IMR-90 (cell line): Measurements from ENCODE around the gene SIX5. TPM values are rescaled to one million over a fixed set of nuclear protein-coding genes. Genes with fewer than 3 reads are reported as not detected.

Source experiments
- ATAC-seq: fragments of 200-7000 bp; cut with Tn5 transposase; 2 replicates; pipeline ENCODE4 v1.9.1; 2020; ENCODE audit warnings: low read depth, mild to moderate bottlenecking, moderate library complexity
- BruUV-seq: library from RNA; stranded (reverse); fragments of 400-500 nt; replicated peaks from 2 replicates; lab custom pipeline; 2021; lab: Mats Ljungman, UMichigan
- CTCF ChIA-PET: fragments of 300-600 bp; formaldehyde crosslinking; extraction: SDS; loops from one replicate; lab custom pipeline; 2021; ENCODE audit warnings: antibody characterized with exemption; lab: Yijun Ruan, JAX
- POLR2A ChIA-PET: fragments of 300-600 bp; sonication (Branson Sonifier 250); formaldehyde crosslinking; loops from one replicate; lab custom pipeline; 2022; ENCODE audit warnings: antibody characterized with exemption; ENCODE audit not compliant: unreplicated experiment; lab: Charles Lee
- DNase-seq: peaks from one replicate; pipeline ENCODE4 v3.0.0; 2013
- H2AFZ ChIP-seq: replicated peaks from 2 replicates; pipeline ENCODE3; 2013; ENCODE audit warnings: low read length, mild to moderate bottlenecking; ENCODE audit not compliant: poor library complexity
- H2AK5ac ChIP-seq: 2 replicates; pipeline ENCODE4 v1.6.1; 2013; ENCODE audit warnings: low read depth, low read length, inconsistent platforms
- H2AK9ac ChIP-seq: replicated peaks from 2 replicates; pipeline ENCODE3; 2013; ENCODE audit warnings: mild to moderate bottlenecking, low read depth, low read length, moderate library complexity; ENCODE audit not compliant: poor library complexity
- H2BK120ac ChIP-seq: 2 replicates; pipeline ENCODE4 v1.6.1; 2013; ENCODE audit warnings: low read depth, low read length, inconsistent platforms
- H2BK15ac ChIP-seq: 3 replicates; pipeline ENCODE4 v1.6.1; 2013; ENCODE audit warnings: low read depth, low read length, inconsistent platforms
- H2BK20ac ChIP-seq: 2 replicates; pipeline ENCODE4 v1.6.1; 2013; ENCODE audit warnings: low read depth, mild to moderate bottlenecking, inconsistent platforms, low read length, moderate library complexity
- H2BK5ac ChIP-seq: 2 replicates; pipeline ENCODE4 v1.6.1; 2013; ENCODE audit warnings: mild to moderate bottlenecking, low read depth, low read length, inconsistent platforms; ENCODE audit not compliant: poor library complexity, severe bottlenecking
- H3K14ac ChIP-seq: replicated peaks from 2 replicates; pipeline ENCODE4 v1.6.1; 2013; ENCODE audit warnings: low read depth, low read length, inconsistent platforms
- H3K18ac ChIP-seq: 2 replicates; pipeline ENCODE4 v1.6.1; 2013; ENCODE audit warnings: low read depth, low read length, control low read depth
- H3K23ac ChIP-seq: 2 replicates; pipeline ENCODE4 v1.6.1; 2013; ENCODE audit warnings: low read depth, low read length, inconsistent platforms
- H3K27ac ChIP-seq: 2 replicates; pipeline ENCODE4 v1.5.1; 2013; ENCODE audit warnings: mild to moderate bottlenecking, control low read depth, low read length; ENCODE audit not compliant: insufficient read depth
- H3K27me3 ChIP-seq: 2 replicates; pipeline ENCODE4 v1.6.1; 2013; ENCODE audit warnings: low read length; ENCODE audit not compliant: control insufficient read depth, insufficient read depth
- H3K36me3 ChIP-seq: 2 replicates; pipeline ENCODE4 v1.6.1; 2013; ENCODE audit warnings: low read length, mixed read lengths; ENCODE audit not compliant: control insufficient read depth, insufficient read depth
- H3K4ac ChIP-seq: 2 replicates; pipeline ENCODE4 v1.6.1; 2013; ENCODE audit warnings: low read depth, low read length, inconsistent platforms
- H3K4me1 ChIP-seq: 2 replicates; pipeline ENCODE4 v1.6.1; 2013; ENCODE audit warnings: low read length, mixed read lengths; ENCODE audit not compliant: control insufficient read depth, insufficient read depth
- H3K4me2 ChIP-seq: 2 replicates; pipeline ENCODE4 v1.6.1; 2013; ENCODE audit warnings: low read depth, mild to moderate bottlenecking, control low read depth, low read length, moderate library complexity
- H3K4me3 ChIP-seq: 2 replicates; pipeline ENCODE4 v1.5.1; 2013; ENCODE audit warnings: low read depth, mild to moderate bottlenecking, control low read depth, low read length, moderate library complexity; ENCODE audit not compliant: insufficient read depth
- H3K56ac ChIP-seq: 2 replicates; pipeline ENCODE4 v1.6.1; 2013; ENCODE audit warnings: low read length, inconsistent platforms; ENCODE audit not compliant: insufficient read depth; ENCODE audit errors: extremely low read depth
- H3K79me1 ChIP-seq, 2 experiments: 2 replicates each; pipeline ENCODE4 v1.6.1; 2013; ENCODE audit warnings: low read length in 2 of 2, inconsistent platforms in 1 of 2, low read depth in 1 of 2
- H3K9ac ChIP-seq: 2 replicates; pipeline ENCODE4 v1.6.1; 2013; ENCODE audit warnings: low read depth, low read length, control low read depth
- H3K9me1 ChIP-seq: 2 replicates; pipeline ENCODE4 v1.6.1; 2013; ENCODE audit warnings: low read length, inconsistent platforms; ENCODE audit not compliant: insufficient read depth
- H3K9me3 ChIP-seq: 2 replicates; pipeline ENCODE4 v1.6.1; 2013; ENCODE audit warnings: low read length; ENCODE audit not compliant: control insufficient read depth, insufficient read depth
- H4K20me1 ChIP-seq: 2 replicates; pipeline ENCODE4 v1.6.1; 2013; ENCODE audit warnings: low read length, inconsistent platforms; ENCODE audit not compliant: insufficient read depth
- H4K5ac ChIP-seq: 2 replicates; pipeline ENCODE4 v1.6.1; 2013; ENCODE audit warnings: mild to moderate bottlenecking, low read depth, low read length, control low read depth
- H4K8ac ChIP-seq, 2 experiments: 2 replicates each; pipeline ENCODE4 v1.6.1; 2013; ENCODE audit warnings: low read depth in 2 of 2, low read length in 2 of 2, control low read depth in 1 of 2, inconsistent platforms in 1 of 2
- H4K91ac ChIP-seq: 2 replicates; pipeline ENCODE4 v1.6.1; 2013; ENCODE audit warnings: low read depth, low read length, inconsistent platforms; ENCODE audit not compliant: insufficient read depth
- BHLHE40 ChIP-seq: fragments of 150-350 bp; IDR thresholded peaks from 2 replicates; pipeline ENCODE4 v1.6.1; 2016; ENCODE audit warnings: mild to moderate bottlenecking, low read depth, low read length
- CHD1 ChIP-seq: IDR thresholded peaks from 2 replicates; pipeline ENCODE4 v1.6.1; 2012; ENCODE audit warnings: low read depth, low read length, improper control_type of control experiment
- FOS ChIP-seq: fragments of 150-350 bp; IDR thresholded peaks from 2 replicates; pipeline ENCODE4 v1.6.1; 2016; ENCODE audit warnings: low read depth, low read length
- MAFK ChIP-seq: IDR thresholded peaks from 2 replicates; pipeline ENCODE4 v1.6.1; 2012; ENCODE audit warnings: low read depth, low read length, improper control_type of control experiment
- MAZ ChIP-seq: IDR thresholded peaks from 2 replicates; pipeline ENCODE4 v1.6.1; 2012; ENCODE audit warnings: low read depth, mild to moderate bottlenecking, low read length, improper control_type of control experiment, moderate library complexity, borderline replicate concordance
- MXI1 ChIP-seq: IDR thresholded peaks from 2 replicates; pipeline ENCODE4 v1.6.1; 2012; ENCODE audit warnings: low read depth, mild to moderate bottlenecking, low read length, moderate library complexity, borderline replicate concordance
- POLR2A ChIP-seq: IDR thresholded peaks from 2 replicates; pipeline ENCODE4 v1.6.1; 2012; ENCODE audit warnings: mild to moderate bottlenecking, low read depth, low read length
- RCOR1 ChIP-seq: IDR thresholded peaks from 2 replicates; pipeline ENCODE4 v1.6.1; 2012; ENCODE audit warnings: mild to moderate bottlenecking, low read length, improper control_type of control experiment; ENCODE audit not compliant: insufficient replicate concordance
- RFX5 ChIP-seq: IDR thresholded peaks from 2 replicates; pipeline ENCODE4 v1.8.0; 2012; ENCODE audit warnings: low read depth, mild to moderate bottlenecking, low read length, moderate library complexity
- SMC3 ChIP-seq: fragments of 150-350 bp; IDR thresholded peaks from 2 replicates; pipeline ENCODE4 v1.6.1; 2016; ENCODE audit warnings: low read depth, mild to moderate bottlenecking, antibody characterized with exemption, low read length, moderate library complexity
- USF2 ChIP-seq: fragments of 150-350 bp; IDR thresholded peaks from 2 replicates; pipeline ENCODE4 v1.6.1; 2017; ENCODE audit warnings: mild to moderate bottlenecking, antibody characterized with exemption, low read length, low read depth
- WGBS, 2 experiments: methylation state at CpG; one replicate each; pipeline versions ENCODE4 v1.1.5 to v1.1.7; 2013; ENCODE audit warnings: missing lambda C conversion rate in 2 of 2; ENCODE audit not compliant: insufficient read length in 1 of 2; ENCODE audit errors: extremely low coverage in 2 of 2; 5-methylcytosine and 5-hydroxymethylcytosine counted together
- dilution Hi-C: fragments of 300-500 bp; cut with HindIII; formaldehyde crosslinking; loops from one replicate; pipeline ENCODE4 v1.14.3; 2018; ENCODE audit warnings: low sequenced_read_pairs; ENCODE audit not compliant: unreplicated experiment
- in situ Hi-C: fragments of 300-500 bp; cut with MboI; formaldehyde crosslinking; loops from 3 replicates; pipeline ENCODE4 v1.14.3; 2019; ENCODE audit warnings: low sequenced_read_pairs, inconsistent platforms, mixed read lengths
- intact Hi-C: fragments of 100-400 bp; cut with micrococcal nuclease; formaldehyde crosslinking; loops from 2 replicates; pipeline ENCODE4 v1.10.0; 2022
- polyA plus RNA-seq, 3 experiments: library from polyadenylated mRNA; depleted of rRNA; stranded (reverse); fragments of >200 nt; gene quantifications; 2 replicates each; pipeline ENCODE4 v1.2.3, GENCODE V29; 2012; ENCODE audit warnings: low replicate concordance in 1 of 3
- total RNA-seq: library from RNA; depleted of rRNA; stranded (reverse); fragments of >200 nt; gene quantifications from 2 replicates; pipeline ENCODE4 v1.2.3, GENCODE V29; 2012
- TF ChIP-seq, protein P1 (sequence below): fragments of 150-350 bp; IDR thresholded peaks from 2 replicates; pipeline ENCODE4 v1.6.1; 2016; ENCODE audit warnings: low read depth, mild to moderate bottlenecking, low read length, moderate library complexity, borderline replicate concordance

The SIX5 gene
- total and polyA plus RNA-seq, 2 of the 4 experiments (the other 2 are of a cell fraction): 0.90 to 15.5 TPM

- Histone ChIP-seq H3K79me1 (peaks cover 13 to 41% of the 10 kb centered on the region in 2 experiments), H3K4me2 (peak within 1 kb of the TSS; percentile 98), H4K91ac (peak within 1 kb of the TSS; percentile 70), H4K8ac (peak within 1 kb of the TSS; percentile 50 to 90; a peak in 2 of 4 replicates), H3K36me3 (peaks cover 21% of the 10 kb centered on the region), H4K5ac (peak within 1 kb of the TSS; percentile 54), H3K4me1 (peaks cover 6% of the 10 kb centered on the region), H3K27me3 (no peaks in the 10 kb centered on the region), H3K4me3 (peak within 1 kb of the TSS; percentile 82), H3K27ac (peak within 1 kb of the TSS; percentile 84), H2AK5ac (peak within 1 kb of the TSS; percentile 98), H2BK20ac (no peak within 1 kb of the TSS), H3K9me3 (no peaks in the 10 kb centered on the region), H3K4ac (peak within 1 kb of the TSS; percentile 86), H2BK120ac (peak within 1 kb of the TSS; percentile 36; the same call in 1 of the 2 replicates), H3K18ac (no peak within 1 kb of the TSS; the same call in 1 of the 2 replicates), H3K23ac (peak within 1 kb of the TSS; percentile 90), H2AK9ac (peak within 1 kb of the TSS; percentile 95), H4K20me1 (peaks cover 4% of the 10 kb centered on the region; the same call in 1 of the 2 replicates), H2BK15ac (no peak within 1 kb of the TSS), H2BK5ac (peak within 1 kb of the TSS; percentile 77), H3K9ac (peak within 1 kb of the TSS; percentile 90), H3K14ac (peak within 1 kb of the TSS; percentile 94), H3K56ac (peak within 1 kb of the TSS; percentile 83), H2AFZ (peak within 1 kb of the TSS; percentile 94), H3K9me1 (peaks cover 5% of the 10 kb centered on the region)
- ATAC-seq (peak; percentile 99), DNase-seq (peak; percentile 98)
- dilution Hi-C loops: no loop called here
- POLR2A ChIA-PET: interaction anchor here (0.6 to 1.5 kb wide), 6 partner anchors 8 to 155 kb away, joined by 3 to 13 read pairs (median 6); partner anchors contain the start of genes DMPK and SIX5
- in situ Hi-C loops: no loop called here
- CTCF ChIA-PET: no interaction called here
- intact Hi-C loops: no loop called here
- TF ChIP-seq RCOR1 (no peak), USF2 (peak; percentile 32; the same call in 1 of the 2 replicates), MXI1 (peak; percentile 37; the same call in 1 of the 2 replicates), CHD1 (no peak), BHLHE40 (no peak), RFX5 (no peak), FOS (no peak), MAZ (peak; percentile 86; the same call in 1 of the 2 replicates), POLR2A (peak; percentile 88), SMC3 (no peak), MAFK (no peak)
- TF ChIP-seq, protein P1, sequence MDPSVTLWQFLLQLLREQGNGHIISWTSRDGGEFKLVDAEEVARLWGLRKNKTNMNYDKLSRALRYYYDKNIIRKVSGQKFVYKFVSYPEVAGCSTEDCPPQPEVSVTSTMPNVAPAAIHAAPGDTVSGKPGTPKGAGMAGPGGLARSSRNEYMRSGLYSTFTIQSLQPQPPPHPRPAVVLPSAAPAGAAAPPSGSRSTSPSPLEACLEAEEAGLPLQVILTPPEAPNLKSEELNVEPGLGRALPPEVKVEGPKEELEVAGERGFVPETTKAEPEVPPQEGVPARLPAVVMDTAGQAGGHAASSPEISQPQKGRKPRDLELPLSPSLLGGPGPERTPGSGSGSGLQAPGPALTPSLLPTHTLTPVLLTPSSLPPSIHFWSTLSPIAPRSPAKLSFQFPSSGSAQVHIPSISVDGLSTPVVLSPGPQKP: no peak
- BruUV-seq: TSS peak; percentile 23
- 0% methylated on average over 52 of the region's 86 CpGs; no CpG with 5 or more reads in 1 of the 2 experiments for WGBS, 2 experiments
Observed at GRCh38 chr19:45792470-45793177, 23.6 kb upstream of the SIX5 start, which contains the start of gene DMWD. Gene DMWD (minus strand): TSS chr19:45792845. CDS start chr19:45792756, 89 bp downstream.
